K562 (cell line): ENCODE measurements around the gene FTL. TPM values are rescaled to one million over a fixed set of nuclear protein-coding genes. Genes with fewer than 3 reads are reported as not detected.
A peak's percentile ranks its signal among the peaks of the same experiment; 100 is the strongest.

Experiments used
- ATAC-seq: fragments of 200-7000 bp; cut with Tn5 transposase; 3 replicates; pipeline ENCODE4 v1.9.1; 2020; ENCODE audit warnings: moderate library complexity
- BruUV-seq: library from RNA; stranded (reverse); fragments of 400-500 nt; replicated peaks from 2 replicates; lab custom pipeline; 2021; lab: Mats Ljungman, UMichigan
- CTCF ChIA-PET: fragments of 300-600 bp; formaldehyde crosslinking; extraction: SDS; loops from one replicate; lab custom pipeline; 2021; ENCODE audit warnings: low intra/inter-chr PET ratio; lab: Yijun Ruan, JAX
- POLR2A ChIA-PET: fragments of 300-600, 350-650 bp; sonication (Branson Sonifier 250); formaldehyde crosslinking; extraction: SDS; loops from one replicate; lab custom pipeline; 2021; ENCODE audit warnings: antibody characterized with exemption, inconsistent platforms; lab: Yijun Ruan, JAX
- DNase-seq, 4 experiments: peaks; one replicate each; pipeline versions ENCODE4 v3.0.0 to v3.0.0-alpha.2; 2011 to 2018; ENCODE audit warnings: low spot score in 3 of 4, mixed read lengths in 3 of 4; ENCODE audit errors: extremely low read depth in 1 of 4
- FAIRE-seq: peaks from 2 replicates; lab custom pipeline; 2011; peaks lifted over from hg19 to GRCh38; lab: Jason Lieb, UNC
- H2AFZ ChIP-seq: 2 replicates; pipeline ENCODE4 v1.6.0; 2011; ENCODE audit warnings: low read depth, low read length, control low read depth, inconsistent platforms
- H3K27ac ChIP-seq: fragments of 200-600 bp; 3 replicates; pipeline ENCODE4 v1.8.0; 2011; ENCODE audit warnings: low read depth, mild to moderate bottlenecking, control low read depth, inconsistent platforms, low read length, moderate library complexity, mixed read lengths; ENCODE audit errors: extremely low read depth
- H3K27me3 ChIP-seq, 2 experiments: fragments of 300-600 bp in 1 of 2; 2 replicates in 1 of 2; 3 replicates in 1 of 2; pipeline versions ENCODE4 v1.6.0 to v1.8.0; 2011; ENCODE audit warnings: inconsistent platforms in 2 of 2, low read length in 2 of 2, mild to moderate bottlenecking in 1 of 2, mixed read lengths in 1 of 2, moderate library complexity in 1 of 2; ENCODE audit not compliant: control insufficient read depth in 2 of 2, insufficient read depth in 2 of 2
- H3K36me3 ChIP-seq: fragments of 300-600 bp; 3 replicates; pipeline ENCODE4 v1.8.0; 2011; ENCODE audit warnings: mild to moderate bottlenecking, low read length, inconsistent platforms; ENCODE audit not compliant: control insufficient read depth, insufficient read depth
- H3K4me1 ChIP-seq, 2 experiments: fragments of 200-600 bp in 1 of 2; replicated peaks in 1 of 2; 2 replicates in 1 of 2; 3 replicates in 1 of 2; pipeline versions ENCODE4 v1.5.1 to v1.8.0; 2011; ENCODE audit warnings: inconsistent platforms in 2 of 2, low read length in 2 of 2, mild to moderate bottlenecking in 1 of 2, mixed read lengths in 1 of 2, moderate library complexity in 1 of 2; ENCODE audit not compliant: control insufficient read depth in 2 of 2, insufficient read depth in 2 of 2
- H3K4me2 ChIP-seq: 2 replicates; pipeline ENCODE4 v1.6.1; 2011; ENCODE audit warnings: low read length, control low read depth, inconsistent platforms, mixed read lengths; ENCODE audit not compliant: insufficient read depth
- H3K4me3 ChIP-seq: fragments of 200-600 bp; sonication (generic), shearing (Covaris generic); 2 replicates; pipeline ENCODE4 v1.5.1; 2016; ENCODE audit warnings: control low read depth, inconsistent platforms
- H3K79me2 ChIP-seq: fragments of 200-600 bp; 3 replicates; pipeline ENCODE4 v1.8.0; 2011; ENCODE audit warnings: low read length, inconsistent platforms; ENCODE audit not compliant: control insufficient read depth, insufficient read depth
- H3K9ac ChIP-seq, 2 experiments: 2 replicates each; pipeline versions ENCODE4 v1.6.0 to v1.6.1; 2011; ENCODE audit warnings: low read depth in 2 of 2, low read length in 2 of 2, control low read depth in 1 of 2, inconsistent platforms in 1 of 2, mild to moderate bottlenecking in 1 of 2, mixed read lengths in 1 of 2; ENCODE audit not compliant: insufficient read depth in 1 of 2
- H3K9me1 ChIP-seq: one replicate; pipeline ENCODE4 v1.6.0; 2011; ENCODE audit warnings: inconsistent platforms, mild to moderate bottlenecking, low read length, moderate library complexity; ENCODE audit not compliant: control insufficient read depth, insufficient read depth
- H3K9me3 ChIP-seq: replicated peaks from 2 replicates; pipeline ENCODE4 v1.5.1; 2011; ENCODE audit warnings: low read depth, low read length, inconsistent platforms; ENCODE audit not compliant: control insufficient read depth, insufficient read depth
- H4K20me1 ChIP-seq: replicated peaks from 2 replicates; pipeline ENCODE4 v1.6.1; 2011; ENCODE audit warnings: low read length, inconsistent platforms, mixed read lengths; ENCODE audit not compliant: control insufficient read depth, insufficient read depth
- CHD4 ChIP-seq: fragments of 200-600 bp; sonication (generic); IDR thresholded peaks from 3 replicates; pipeline ENCODE4 v1.6.1; 2012; ENCODE audit warnings: low read depth, mild to moderate bottlenecking, mixed read lengths, low read length, inconsistent platforms; ENCODE audit not compliant: insufficient read depth, insufficient replicate concordance, poor library complexity, severe bottlenecking
- CREM ChIP-seq: IDR thresholded peaks from 2 replicates; pipeline ENCODE4 v1.6.1; 2014; ENCODE audit warnings: antibody characterized with exemption, low read depth
- DEAF1 ChIP-seq: fragments of 450-650 bp; formaldehyde crosslinking; IDR thresholded peaks from 2 replicates; pipeline ENCODE4 v1.4.0; 2020; ENCODE audit warnings: mild to moderate bottlenecking, moderate library complexity
- GTF2A2 ChIP-seq: IDR thresholded peaks from 2 replicates; pipeline ENCODE4 v1.6.1; 2016; ENCODE audit warnings: mild to moderate bottlenecking, missing genetic modification characterization, missing compliant biosample characterization
- HCFC1 ChIP-seq: IDR thresholded peaks from 2 replicates; pipeline ENCODE4 v1.6.1; 2012; ENCODE audit warnings: low read depth, low read length, improper control_type of control experiment
- NR2C1 ChIP-seq, 2 experiments: fragments of 450-650 bp; IDR thresholded peaks; 2 replicates each; pipeline ENCODE4 v1.6.1; 2017; ENCODE audit warnings: mild to moderate bottlenecking in 2 of 2, antibody characterized with exemption in 1 of 2, inconsistent platforms in 1 of 2, missing compliant biosample characterization in 1 of 2, missing genetic modification characterization in 1 of 2
- PCBP1 ChIP-seq: fragments of 200-400 bp; formaldehyde crosslinking; IDR thresholded peaks from 2 replicates; pipeline ENCODE4 v1.6.1; 2018; ENCODE audit warnings: mild to moderate bottlenecking, low read depth, low read length; ENCODE audit not compliant: poor library complexity, severe bottlenecking
- SIX5 ChIP-seq, 2 experiments: IDR thresholded peaks; 2 replicates each; pipeline ENCODE4 v1.6.1; 2011; ENCODE audit warnings: low read length in 2 of 2, borderline replicate concordance in 1 of 2, low read depth in 1 of 2, mild to moderate bottlenecking in 1 of 2, moderate library complexity in 1 of 2; ENCODE audit not compliant: insufficient read depth in 1 of 2
- SMARCC2 ChIP-seq: fragments of 450-650 bp; IDR thresholded peaks from 2 replicates; pipeline ENCODE4 v1.6.1; 2017; ENCODE audit warnings: antibody characterized with exemption, moderate library complexity, mild to moderate bottlenecking, low read depth
- TBP ChIP-seq: optimal IDR thresholded peaks from 2 replicates; pipeline ENCODE3; 2011; ENCODE audit warnings: low read depth, low read length, improper control_type of control experiment
- ZNF143 ChIP-seq: sonication (generic); formaldehyde crosslinking; IDR thresholded peaks from 2 replicates; pipeline ENCODE4 v1.9.0; 2022; ENCODE audit warnings: mild to moderate bottlenecking, missing genetic modification reagents
- WGBS: fragments of 100-300 bp; shearing (Covaris generic); methylation state at CpG from one replicate; pipeline ENCODE4 v1.1.6; 2016; ENCODE audit warnings: low coverage, mixed read lengths; ENCODE audit not compliant: insufficient coverage; ENCODE audit errors: missing lambda C conversion rate; 5-methylcytosine and 5-hydroxymethylcytosine counted together
- in situ Hi-C: fragments of 300-500 bp; cut with MboI; formaldehyde crosslinking; loops from 4 replicates; pipeline ENCODE4 v1.15.0; 2018; ENCODE audit warnings: inconsistent platforms, mixed read lengths
- intact Hi-C: fragments of 100-400 bp; cut with micrococcal nuclease; formaldehyde crosslinking; loops from 2 replicates; pipeline ENCODE4 v1.14.2; 2022
- polyA plus RNA-seq, 8 experiments: library from polyadenylated mRNA; depleted of rRNA in 4 of 8; stranded (reverse) in 5 of 8; unstranded in 3 of 8; fragments of >200 nt; fragmentation: Nextera tagmentation in 2 of 8; fragmentation: Illumina TruSeq in 1 of 8; extraction: Ambion mirVana in 2 of 8; extraction: Trizol in 1 of 8; gene quantifications; 2 replicates each; pipeline versions ENCODE4 v1.2.1 to v1.2.3, GENCODE V29; 2011 to 2014; ENCODE audit warnings: inconsistent platforms in 1 of 8, missing spikeins in 1 of 8
- total RNA-seq, 7 experiments: library from RNA; depleted of rRNA in 6 of 7; stranded (reverse); fragments of >200 nt in 6 of 7; fragmentation: Illumina TruSeq in 2 of 7; extraction: Trizol in 2 of 7; gene quantifications; 2 replicates each; pipeline versions ENCODE4 v1.2.1 to v1.2.3, GENCODE V29; 2011 to 2021; ENCODE audit warnings: low replicate concordance in 1 of 7
- TF ChIP-seq, protein P1 (sequence below), 2 experiments: fragments of 450-650 bp; IDR thresholded peaks; 2 replicates each; pipeline ENCODE4 v1.6.1; 2018; ENCODE audit warnings: mild to moderate bottlenecking in 2 of 2, low read depth in 1 of 2; ENCODE audit not compliant: partially characterized antibody in 2 of 2

Gene FTL
- total and polyA plus RNA-seq, 9 of the 15 experiments (the other 6 are each of a cell fraction or from before 2014, with no cell fraction given) = 1,231 to 27,415 (median 3,965) TPM

GRCh38 chr19:48977061-48977460 lies 12.0 kb downstream of the FTL start (continued):
- TF ChIP-seq CHD4 (no peak), SMARCC2 (no peak), GTF2A2 (tag) (no peak), TBP (no peak)
- TF ChIP-seq, all 486 proteins: peak for 0

GRCh38 chr19:48982280-48982679 lies 17.2 kb downstream of the FTL start:
- BruUV-seq = no TSS peak
- no peak overlapping the region for H3K27ac ChIP-seq
- 94% methylated on average over 9 of the region's 9 CpGs for WGBS
- ChIA-PET POLR2A (interaction anchor here (2.6 kb wide), 1 partner anchor 15 kb away, joined by 17 read pairs; no protein-coding TSS in a partner anchor), CTCF (no interaction called here)
- no peaks in the 10 kb centered on the region for H3K9me1 ChIP-seq
- no peak for ATAC-seq
- H3K4me2 ChIP-seq = no peak overlapping the region
- FAIRE-seq = no peak
- H3K4me3 ChIP-seq = no peak overlapping the region
- no peaks in the 10 kb centered on the region for H3K27me3 ChIP-seq
- H4K20me1 ChIP-seq = no peaks in the 10 kb centered on the region
- no peak overlapping the region for H2AFZ ChIP-seq
- TF ChIP-seq NR2C1 (IDR thresholded peaks at IDR 0.05) (peak; percentile 56), NR2C1 (tag; IDR thresholded peaks at IDR 0.05) (peak; percentile 63), HCFC1 (peak; percentile 78), SIX5 (IDR thresholded peaks at IDR 0.05; ENCODE audit: borderline replicate concordance in 1 of 2, insufficient read depth in 1 of 2, low read depth in 1 of 2, low read length in 2 of 2) (peak; percentile 63 to 76; a peak in 3 of 4 replicates), PCBP1 (no peak), CREM (peak; percentile 34; the same call in 1 of the 2 replicates), DEAF1 (CRISPR knock-in tag) (no peak), ZNF143 (peak; percentile 67)
- TF ChIP-seq, protein P1, sequence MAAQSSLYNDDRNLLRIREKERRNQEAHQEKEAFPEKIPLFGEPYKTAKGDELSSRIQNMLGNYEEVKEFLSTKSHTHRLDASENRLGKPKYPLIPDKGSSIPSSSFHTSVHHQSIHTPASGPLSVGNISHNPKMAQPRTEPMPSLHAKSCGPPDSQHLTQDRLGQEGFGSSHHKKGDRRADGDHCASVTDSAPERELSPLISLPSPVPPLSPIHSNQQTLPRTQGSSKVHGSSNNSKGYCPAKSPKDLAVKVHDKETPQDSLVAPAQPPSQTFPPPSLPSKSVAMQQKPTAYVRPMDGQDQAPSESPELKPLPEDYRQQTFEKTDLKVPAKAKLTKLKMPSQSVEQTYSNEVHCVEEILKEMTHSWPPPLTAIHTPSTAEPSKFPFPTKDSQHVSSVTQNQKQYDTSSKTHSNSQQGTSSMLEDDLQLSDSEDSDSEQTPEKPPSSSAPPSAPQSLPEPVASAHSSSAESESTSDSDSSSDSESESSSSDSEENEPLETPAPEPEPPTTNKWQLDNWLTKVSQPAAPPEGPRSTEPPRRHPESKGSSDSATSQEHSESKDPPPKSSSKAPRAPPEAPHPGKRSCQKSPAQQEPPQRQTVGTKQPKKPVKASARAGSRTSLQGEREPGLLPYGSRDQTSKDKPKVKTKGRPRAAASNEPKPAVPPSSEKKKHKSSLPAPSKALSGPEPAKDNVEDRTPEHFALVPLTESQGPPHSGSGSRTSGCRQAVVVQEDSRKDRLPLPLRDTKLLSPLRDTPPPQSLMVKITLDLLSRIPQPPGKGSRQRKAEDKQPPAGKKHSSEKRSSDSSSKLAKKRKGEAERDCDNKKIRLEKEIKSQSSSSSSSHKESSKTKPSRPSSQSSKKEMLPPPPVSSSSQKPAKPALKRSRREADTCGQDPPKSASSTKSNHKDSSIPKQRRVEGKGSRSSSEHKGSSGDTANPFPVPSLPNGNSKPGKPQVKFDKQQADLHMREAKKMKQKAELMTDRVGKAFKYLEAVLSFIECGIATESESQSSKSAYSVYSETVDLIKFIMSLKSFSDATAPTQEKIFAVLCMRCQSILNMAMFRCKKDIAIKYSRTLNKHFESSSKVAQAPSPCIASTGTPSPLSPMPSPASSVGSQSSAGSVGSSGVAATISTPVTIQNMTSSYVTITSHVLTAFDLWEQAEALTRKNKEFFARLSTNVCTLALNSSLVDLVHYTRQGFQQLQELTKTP (IDR thresholded peaks at IDR 0.05; ENCODE audit: low read depth in 1 of 2, partially characterized antibody in 2 of 2) = peak in 1 of 2 experiments; percentile 89
- no peaks in the 10 kb centered on the region for H3K9me3 ChIP-seq
- intact Hi-C loops (no loop called here), in situ Hi-C loops (no loop called here)
- H3K79me2 ChIP-seq = no peaks in the 10 kb centered on the region
- DNase-seq = no peak
- H3K4me1 ChIP-seq = peaks cover 2 to 4% of the 10 kb centered on the region in 2 experiments; a peak in 2 of 5 replicates
- peaks cover 56% of the 10 kb centered on the region; the same call in 2 of the 3 replicates for H3K36me3 ChIP-seq
- H3K9ac ChIP-seq = no peak overlapping the region
